ENCODE data around the gene OR1F1. TPM values are rescaled to one million over a fixed set of nuclear protein-coding genes. Genes with fewer than 3 reads are reported as not detected.

Gene OR1F1
- total and polyA plus RNA-seq, 2 of the 8 experiments (the other 6 are each of a cell fraction or from before 2014, with no cell fraction given): 0.52 to 1.2 TPM

DNA sequence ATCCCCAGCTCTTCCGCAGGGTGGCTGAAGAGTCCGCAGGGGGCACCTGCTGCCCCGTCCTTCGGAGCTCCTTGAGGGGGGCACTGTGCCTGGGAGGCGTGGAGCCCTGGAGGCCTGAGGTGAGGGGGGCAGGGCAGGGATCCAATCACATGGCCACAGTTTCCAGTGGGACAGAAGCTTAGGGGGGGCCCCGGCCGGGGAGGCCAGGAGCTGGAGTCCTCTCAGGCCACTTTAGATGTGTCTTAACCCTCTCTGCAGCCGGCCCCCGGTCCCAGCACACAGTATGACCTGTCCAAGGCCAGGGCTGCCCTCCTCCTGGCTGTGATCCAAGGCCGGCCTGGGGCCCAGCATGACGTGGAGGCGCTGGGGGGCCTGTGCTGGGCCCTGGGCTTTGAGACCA, 42.3 kb upstream of the OR1F1 start:
- no peak overlapping the region for H4K5ac ChIP-seq (ENCODE audit: insufficient read length, low read depth, low read length)
- no peak overlapping the region for H2BK12ac ChIP-seq (ENCODE audit: low read depth, low read length)
- H3K27ac ChIP-seq (ENCODE audit: low read depth, low read length): no peak overlapping the region
- POLR2A ChIA-PET (ENCODE audit: partially characterized antibody): interaction anchor here (0.9 to 8.6 kb wide), 9 partner anchors 10 to 58 kb away, joined by 3 to 69 read pairs (median 6); partner anchors contain the start of genes ZNF213 and ZSCAN10
- H3K14ac ChIP-seq (ENCODE audit: insufficient read length): no peak overlapping the region
- H3K4ac ChIP-seq (replicated peaks; ENCODE audit: insufficient read length, low read depth, low read length): no peak overlapping the region
- WGBS, 2 experiments (ENCODE audit: extremely low coverage in 1 of 2, insufficient coverage in 1 of 2, insufficient read length in 1 of 2, insufficient replicate concordance in 2 of 2, low coverage in 1 of 2, low lambda C conversion rate in 2 of 2, missing lambda C conversion rate in 1 of 2): 85% methylated on average over 11 of the region's 12 CpGs; no CpG with 5 or more reads in 1 of the 2 experiments
- H4K91ac ChIP-seq (replicated peaks; ENCODE audit: insufficient read length, low read length): no peak overlapping the region
- H3K18ac ChIP-seq (ENCODE audit: extremely low read depth, low read length): no peak overlapping the region
- no peak for TF ChIP-seq SP1 (IDR thresholded peaks at IDR 0.05; ENCODE audit: low read depth, low read length)
- no peak for TF ChIP-seq JUND (IDR thresholded peaks at IDR 0.05; ENCODE audit: low read length)
- TF ChIP-seq GABPA (IDR thresholded peaks at IDR 0.05; ENCODE audit: borderline replicate concordance, insufficient read depth, low read length): no peak
- no peak for TF ChIP-seq RFX5 (IDR thresholded peaks at IDR 0.05; ENCODE audit: borderline replicate concordance, low read depth, low read length)
- no peak for TF ChIP-seq RAD21 (IDR thresholded peaks at IDR 0.05 in 1 of 2, conservative IDR thresholded peaks at IDR 0.05 in 1 of 2; ENCODE audit: low read depth in 2 of 2, low read length in 2 of 2)
- TF ChIP-seq, protein P1, sequence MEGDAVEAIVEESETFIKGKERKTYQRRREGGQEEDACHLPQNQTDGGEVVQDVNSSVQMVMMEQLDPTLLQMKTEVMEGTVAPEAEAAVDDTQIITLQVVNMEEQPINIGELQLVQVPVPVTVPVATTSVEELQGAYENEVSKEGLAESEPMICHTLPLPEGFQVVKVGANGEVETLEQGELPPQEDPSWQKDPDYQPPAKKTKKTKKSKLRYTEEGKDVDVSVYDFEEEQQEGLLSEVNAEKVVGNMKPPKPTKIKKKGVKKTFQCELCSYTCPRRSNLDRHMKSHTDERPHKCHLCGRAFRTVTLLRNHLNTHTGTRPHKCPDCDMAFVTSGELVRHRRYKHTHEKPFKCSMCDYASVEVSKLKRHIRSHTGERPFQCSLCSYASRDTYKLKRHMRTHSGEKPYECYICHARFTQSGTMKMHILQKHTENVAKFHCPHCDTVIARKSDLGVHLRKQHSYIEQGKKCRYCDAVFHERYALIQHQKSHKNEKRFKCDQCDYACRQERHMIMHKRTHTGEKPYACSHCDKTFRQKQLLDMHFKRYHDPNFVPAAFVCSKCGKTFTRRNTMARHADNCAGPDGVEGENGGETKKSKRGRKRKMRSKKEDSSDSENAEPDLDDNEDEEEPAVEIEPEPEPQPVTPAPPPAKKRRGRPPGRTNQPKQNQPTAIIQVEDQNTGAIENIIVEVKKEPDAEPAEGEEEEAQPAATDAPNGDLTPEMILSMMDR (IDR thresholded peaks at IDR 0.05; ENCODE audit: control extremely low read depth in 1 of 3, insufficient read depth in 1 of 3, low read depth in 1 of 3, low read length in 3 of 3): no peak
- no peak for TF ChIP-seq CBX5 (IDR thresholded peaks at IDR 0.05; ENCODE audit: low read depth, low read length)
- no peak for TF ChIP-seq ZNF274 (IDR thresholded peaks at IDR 0.05; ENCODE audit: borderline replicate concordance, extremely low read depth, low read length)
- H3K9ac ChIP-seq (replicated peaks in 1 of 4; ENCODE audit: extremely low read depth in 1 of 4, low read depth in 3 of 4, low read length in 3 of 4): no peak overlapping the region
- H3K23ac ChIP-seq (ENCODE audit: insufficient read length): no peak overlapping the region
- H3K36me3 ChIP-seq (ENCODE audit: control insufficient read depth in 2 of 4, insufficient read depth in 4 of 4, low read length in 3 of 4): peaks cover 0 to 7% (median 3%) of the 10 kb centered on the region in 4 experiments; a peak in 3 of 8 replicates
- no peaks in the 10 kb centered on the region for H3K79me2 ChIP-seq (ENCODE audit: control insufficient read depth in 1 of 2, insufficient read depth in 2 of 2, low read length in 2 of 2)
- no peaks in the 10 kb centered on the region for H3K9me3 ChIP-seq (ENCODE audit: insufficient read depth in 2 of 2, low read depth in 1 of 2, low read length in 1 of 2)
- FAIRE-seq (no peak), DNase-seq (ENCODE audit: low read depth in 1 of 2, low spot score in 2 of 2) (no peak)
- H3K27me3 ChIP-seq (replicated peaks in 1 of 4; ENCODE audit: control insufficient read depth in 3 of 4, extremely low read depth in 1 of 4, insufficient read depth in 3 of 4, low read length in 3 of 4): peaks cover 0 to 18% (median 12%) of the 10 kb centered on the region in 4 experiments; a peak in 5 of 7 replicates
- no peak overlapping the region for H2AK5ac ChIP-seq (ENCODE audit: low read depth, low read length)
- no peak overlapping the region for H3K56ac ChIP-seq (replicated peaks; ENCODE audit: insufficient read length, low read depth, low read length)
- CTCF ChIA-PET (ENCODE audit: partially characterized antibody): interaction anchor here (1.1 to 10.9 kb wide), 3 partner anchors 14 to 87 kb away, joined by 3 to 174 read pairs (median 3); partner anchors contain the start of gene ZNF213
- no peak overlapping the region for H2BK15ac ChIP-seq (ENCODE audit: low read length)
- H2AFZ ChIP-seq (ENCODE audit: low read length): no peak overlapping the region
- H3K79me1 ChIP-seq (ENCODE audit: low read depth, low read length): no peaks in the 10 kb centered on the region
- peaks cover 0 to 5% (median 3%) of the 10 kb centered on the region in 4 experiments; a peak in 3 of 7 replicates for H3K4me1 ChIP-seq (replicated peaks in 1 of 4; ENCODE audit: control insufficient read depth in 3 of 4, insufficient read depth in 4 of 4, low read length in 3 of 4)
- H3K4me3 ChIP-seq (ENCODE audit: extremely low read depth in 1 of 4, insufficient read depth in 2 of 4, low read depth in 3 of 4, low read length in 4 of 4): no peak overlapping the region
- H4K8ac ChIP-seq (ENCODE audit: extremely low read depth, insufficient read depth, low read length): no peak overlapping the region
- no peak overlapping the region for H3K4me2 ChIP-seq (ENCODE audit: insufficient read depth in 1 of 2, low read depth in 2 of 2, low read length in 2 of 2)
- H2BK5ac ChIP-seq (ENCODE audit: low read depth, low read length): no peak overlapping the region
- peaks cover 0 to 8% of the 10 kb centered on the region in 2 experiments for H4K20me1 ChIP-seq (replicated peaks in 1 of 2; ENCODE audit: control insufficient read depth in 1 of 2, insufficient read depth in 2 of 2, low read length in 2 of 2)
- H2BK120ac ChIP-seq (replicated peaks; ENCODE audit: low read depth, low read length): no peak overlapping the region
- no peak overlapping the region for H2BK20ac ChIP-seq (ENCODE audit: low read length)
- peaks cover 8% of the 10 kb centered on the region; the same call in 1 of the 2 replicates for H3K23me2 ChIP-seq (ENCODE audit: low read depth, low read length)
